B cell (primary cell): ENCODE results near the gene ACE. TPM values are rescaled to one million over a fixed set of nuclear protein-coding genes. Genes with fewer than 3 reads are reported as not detected.

Experiments
- ATAC-seq: fragments of 200-7000 bp; cut with Tn5 transposase; one replicate; pipeline ENCODE4 v1.10.0; 2021; ENCODE audit warnings: low read depth, mild to moderate bottlenecking, moderate number of reproducible peaks, moderate library complexity
- CTCF ChIA-PET: fragments of 350-600 bp; sonication (Branson Sonifier 250); formaldehyde crosslinking; loops from one replicate; lab custom pipeline; 2021; ENCODE audit warnings: antibody characterized with exemption, inconsistent platforms; lab: Charles Lee
- POLR2A ChIA-PET: fragments of 350-600 bp; sonication (Branson Sonifier 250); formaldehyde crosslinking; loops from one replicate; lab custom pipeline; 2021; ENCODE audit warnings: antibody characterized with exemption; lab: Charles Lee
- DNase-seq: peaks from one replicate; pipeline ENCODE4 v3.0.0; 2013
- H2AFZ ChIP-seq: 2 replicates; pipeline ENCODE4 v1.6.1; 2012; ENCODE audit warnings: mild to moderate bottlenecking, low read depth, low read length; ENCODE audit not compliant: insufficient read depth, poor library complexity, severe bottlenecking
- H3K27ac ChIP-seq, 2 donors: 1 replicate in 1 of 2; 2 replicates in 1 of 2; pipeline ENCODE4 v1.5.1; 2012 to 2013; ENCODE audit warnings: low read length in 2 of 2, mild to moderate bottlenecking in 2 of 2, moderate library complexity in 1 of 2
- H3K27me3 ChIP-seq, 4 experiments: fragments of 200-600 bp in 1 of 4; sonication (generic) in 1 of 4; replicated peaks in 1 of 4; 1 replicate in 2 of 4; 2 replicates in 2 of 4; pipeline versions ENCODE4 v1.6.1 to v1.7.0; 2013 to 2016; ENCODE audit warnings: low read length in 3 of 4, mild to moderate bottlenecking in 2 of 4, mixed read lengths in 1 of 4, moderate library complexity in 1 of 4; ENCODE audit not compliant: insufficient read depth in 4 of 4, control insufficient read depth in 3 of 4; ENCODE audit errors: control extremely low read depth in 1 of 4
- H3K36me3 ChIP-seq, 2 experiments: replicated peaks in 1 of 2; 1 replicate in 1 of 2; 2 replicates in 1 of 2; pipeline versions ENCODE4 v1.6.1 to v1.7.1; 2013; ENCODE audit warnings: low read length in 1 of 2; ENCODE audit not compliant: insufficient read depth in 2 of 2, control insufficient read depth in 1 of 2; ENCODE audit errors: control extremely low read depth in 1 of 2, extremely low read depth in 1 of 2
- H3K4me1 ChIP-seq, 2 donors: fragments of 200-600 bp in 1 of 2; sonication (generic) in 1 of 2; 1 replicate in 1 of 2; 2 replicates in 1 of 2; pipeline versions ENCODE4 v1.5.1 to v1.6.1; 2013 to 2017; ENCODE audit warnings: low read length in 2 of 2; ENCODE audit not compliant: control insufficient read depth in 2 of 2, insufficient read depth in 2 of 2
- H3K4me2 ChIP-seq: replicated peaks from 2 replicates; pipeline ENCODE3; 2012; ENCODE audit warnings: mild to moderate bottlenecking, low read depth, low read length; ENCODE audit not compliant: poor library complexity, severe bottlenecking
- H3K4me3 ChIP-seq, 5 experiments: fragments of 200-600 bp in 1 of 5; sonication (generic) in 1 of 5; 1 replicate in 3 of 5; 2 replicates in 2 of 5; pipeline versions ENCODE4 v1.5.1 to v1.7.0; 2011 to 2016; ENCODE audit warnings: low read length in 4 of 5, mild to moderate bottlenecking in 4 of 5, low read depth in 2 of 5, control low read depth in 1 of 5, moderate library complexity in 1 of 5; ENCODE audit not compliant: insufficient read depth in 1 of 5; ENCODE audit errors: control extremely low read depth in 1 of 5, extremely low read depth in 1 of 5
- H3K79me2 ChIP-seq: fragments of 200-600 bp; sonication (generic); one replicate; pipeline ENCODE4 v1.6.0; 2016; ENCODE audit warnings: low read length; ENCODE audit not compliant: control insufficient read depth, insufficient read depth
- H3K9ac ChIP-seq: fragments of 200-600 bp; sonication (generic); 2 replicates; pipeline ENCODE4 v1.6.1; 2017; ENCODE audit warnings: mild to moderate bottlenecking, low read length, moderate library complexity
- H3K9me3 ChIP-seq, 3 donors: one replicate each; pipeline versions ENCODE4 v1.6.1 to v1.7.1; 2013; ENCODE audit warnings: low read length in 2 of 3; ENCODE audit not compliant: control insufficient read depth in 2 of 3, insufficient read depth in 1 of 3; ENCODE audit errors: control extremely low read depth in 1 of 3
- H4K20me1 ChIP-seq: 2 replicates; pipeline ENCODE4 v1.6.0; 2012; ENCODE audit warnings: mild to moderate bottlenecking, low read length; ENCODE audit not compliant: insufficient read depth, control insufficient read depth, poor library complexity, severe bottlenecking
- H3K27ac Mint-ChIP-seq: one replicate; pipeline ENCODE4 v1.8.0; 2021; ENCODE audit warnings: mixed read lengths
- H3K27me3 Mint-ChIP-seq: one replicate; pipeline ENCODE4 v1.8.0; 2021; ENCODE audit warnings: mixed read lengths
- H3K4me1 Mint-ChIP-seq: one replicate; pipeline ENCODE4 v1.8.0; 2021; ENCODE audit warnings: mixed read lengths
- H3K4me3 Mint-ChIP-seq: one replicate; pipeline ENCODE4 v1.8.0; 2021; ENCODE audit warnings: mixed read lengths
- H3K9me3 Mint-ChIP-seq: one replicate; pipeline ENCODE4 v1.8.0; 2022; ENCODE audit warnings: mixed read lengths; ENCODE audit not compliant: insufficient read depth
- EZH2 ChIP-seq: IDR thresholded peaks from 2 replicates; pipeline ENCODE4 v1.6.1; 2012; ENCODE audit warnings: borderline replicate concordance, low read depth, mild to moderate bottlenecking, moderate library complexity, low read length; ENCODE audit not compliant: insufficient read depth, poor library complexity, severe bottlenecking
- WGBS: methylation state at CpG from one replicate; pipeline ENCODE4 v1.1.5; 2013; ENCODE audit warnings: missing lambda C conversion rate; ENCODE audit not compliant: insufficient coverage; 5-methylcytosine and 5-hydroxymethylcytosine counted together
- intact Hi-C: fragments of 100-400 bp; cut with micrococcal nuclease; formaldehyde crosslinking; loops from one replicate; pipeline ENCODE4 v1.10.0; 2022
- polyA plus RNA-seq: library from polyadenylated mRNA; depleted of rRNA; stranded (reverse); fragments of >200 nt; gene quantifications from 2 replicates; pipeline ENCODE4 v1.2.3, GENCODE V29; 2012
- total RNA-seq, 2 donors: library from RNA; stranded (reverse); fragments of 120-200 nt in 1 of 2; gene quantifications; 1 replicate in 1 of 2; 2 replicates in 1 of 2; pipeline versions ENCODE4 v1.2.3 to v1.2.4, GENCODE V29; 2013 to 2022
- TF ChIP-seq, protein P1 (sequence below): fragments of 200-600 bp; IDR thresholded peaks from one replicate; pipeline ENCODE4 v1.8.0; 2022; ENCODE audit warnings: antibody characterized with exemption, mild to moderate bottlenecking

ACE gene
- total and polyA plus RNA-seq, 2 donors (not counting 1 experiment from before 2014, with no cell fraction given): 0.67 to 2.6 TPM

DNA sequence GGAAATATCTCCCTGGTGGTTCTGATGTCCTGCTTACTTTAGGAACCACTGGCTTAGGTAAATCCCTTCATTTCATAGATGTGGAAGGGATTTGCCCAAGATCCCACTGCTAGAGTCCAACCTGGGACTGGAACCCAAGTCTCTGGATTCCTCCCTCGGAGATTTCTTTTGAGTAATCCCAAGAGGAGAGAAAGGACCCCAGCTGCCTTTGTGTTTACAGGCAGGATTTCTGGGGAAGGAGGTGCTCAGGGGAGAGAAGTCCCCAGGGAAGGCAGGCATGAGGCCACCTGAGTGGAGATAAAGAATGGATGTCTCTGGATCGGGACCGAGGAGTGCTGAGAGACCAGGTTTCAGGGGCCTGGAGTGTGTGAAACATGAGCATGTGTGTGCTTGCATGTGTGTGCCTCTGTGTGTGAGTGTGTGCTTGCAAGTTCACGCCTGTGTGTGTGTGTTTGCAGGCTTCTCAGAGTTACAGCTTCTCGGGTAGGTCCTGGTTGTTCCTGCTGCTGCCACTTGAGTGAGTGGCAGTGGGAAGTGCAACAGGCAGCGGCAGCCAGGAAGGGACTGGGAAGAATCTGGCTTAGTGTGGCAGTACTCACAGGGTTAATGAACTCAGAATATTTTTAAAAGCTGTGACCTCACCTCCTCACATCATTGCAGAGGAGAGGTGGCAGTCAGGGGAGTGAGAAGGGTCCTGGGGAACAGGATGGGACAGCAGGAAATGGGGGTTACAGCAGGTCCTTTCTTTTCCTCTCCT, 48.5 kb downstream of the ACE start:
- POLR2A ChIA-PET: no interaction called here
- no peak for DNase-seq
- Histone ChIP-seq H2AFZ (no peak overlapping the region), H3K27me3 (peaks cover 0 to 20% (median 12%) of the 10 kb centered on the region in 4 experiments), H3K27ac (no peak overlapping the region), H3K9me3 (peaks cover 0 to 19% (median 0%) of the 10 kb centered on the region in 3 donors), H3K36me3 (no peaks in the 10 kb centered on the region), H3K4me1 (peaks cover 3 to 4% of the 10 kb centered on the region in 2 donors), H4K20me1 (no peaks in the 10 kb centered on the region), H3K9ac (no peak overlapping the region), H3K4me2 (no peak overlapping the region), H3K79me2 (no peaks in the 10 kb centered on the region), H3K4me3 (no peak overlapping the region)
- Mint-ChIP-seq H3K27me3 (peaks cover 38% of the 10 kb centered on the region), H3K9me3 (no peaks in the 10 kb centered on the region), H3K27ac (no peak overlapping the region), H3K4me1 (peaks cover 5% of the 10 kb centered on the region), H3K4me3 (no peak overlapping the region)
- WGBS: 73% methylated on average over 6 of the region's 6 CpGs
- CTCF ChIA-PET: interaction anchor here (0.7 kb wide), 1 partner anchor 23 kb away, joined by 3 read pairs; no protein-coding TSS in a partner anchor
- intact Hi-C loops: no loop called here
- ATAC-seq: no peak
- TF ChIP-seq, protein P1, sequence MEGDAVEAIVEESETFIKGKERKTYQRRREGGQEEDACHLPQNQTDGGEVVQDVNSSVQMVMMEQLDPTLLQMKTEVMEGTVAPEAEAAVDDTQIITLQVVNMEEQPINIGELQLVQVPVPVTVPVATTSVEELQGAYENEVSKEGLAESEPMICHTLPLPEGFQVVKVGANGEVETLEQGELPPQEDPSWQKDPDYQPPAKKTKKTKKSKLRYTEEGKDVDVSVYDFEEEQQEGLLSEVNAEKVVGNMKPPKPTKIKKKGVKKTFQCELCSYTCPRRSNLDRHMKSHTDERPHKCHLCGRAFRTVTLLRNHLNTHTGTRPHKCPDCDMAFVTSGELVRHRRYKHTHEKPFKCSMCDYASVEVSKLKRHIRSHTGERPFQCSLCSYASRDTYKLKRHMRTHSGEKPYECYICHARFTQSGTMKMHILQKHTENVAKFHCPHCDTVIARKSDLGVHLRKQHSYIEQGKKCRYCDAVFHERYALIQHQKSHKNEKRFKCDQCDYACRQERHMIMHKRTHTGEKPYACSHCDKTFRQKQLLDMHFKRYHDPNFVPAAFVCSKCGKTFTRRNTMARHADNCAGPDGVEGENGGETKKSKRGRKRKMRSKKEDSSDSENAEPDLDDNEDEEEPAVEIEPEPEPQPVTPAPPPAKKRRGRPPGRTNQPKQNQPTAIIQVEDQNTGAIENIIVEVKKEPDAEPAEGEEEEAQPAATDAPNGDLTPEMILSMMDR: no peak
- no peak for TF ChIP-seq EZH2

DNA sequence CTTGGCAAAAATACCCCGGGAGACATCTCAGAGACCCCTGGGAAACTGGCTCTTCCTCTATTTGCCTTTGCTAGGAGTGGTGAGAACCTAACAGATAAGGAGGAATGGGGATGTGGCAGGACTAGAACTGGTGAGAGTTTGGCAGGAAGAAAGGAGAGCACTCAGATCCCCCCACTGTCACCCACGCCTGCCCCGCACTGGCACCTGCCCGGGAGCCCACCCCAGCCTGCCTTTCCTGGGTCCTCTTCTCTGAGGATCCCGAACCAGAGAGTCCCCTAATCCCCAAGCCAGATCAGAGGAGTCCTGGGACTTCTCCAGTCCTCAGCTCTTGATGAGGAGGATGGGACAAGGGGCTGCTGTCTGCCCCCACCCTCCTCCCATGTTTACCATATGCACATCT, 50.0 kb downstream of the ACE start:
- Mint-ChIP-seq H3K4me3 (no peak overlapping the region), H3K27ac (no peak overlapping the region), H3K4me1 (peaks cover 5% of the 10 kb centered on the region), H3K9me3 (no peaks in the 10 kb centered on the region), H3K27me3 (peaks cover 27% of the 10 kb centered on the region)
- no peak overlapping the region for H2AFZ ChIP-seq
- no peak overlapping the region for H3K9ac ChIP-seq
- WGBS: no CpG with 5 or more reads among the region's 5 CpGs
- no peaks in the 10 kb centered on the region for H3K36me3 ChIP-seq
- intact Hi-C loops: no loop called here
- DNase-seq: no peak
- H3K27ac ChIP-seq: no peak overlapping the region
- H3K79me2 ChIP-seq: no peaks in the 10 kb centered on the region
- peaks cover 0 to 13% (median 0%) of the 10 kb centered on the region in 3 donors for H3K9me3 ChIP-seq
- ChIA-PET CTCF (no interaction called here), POLR2A (no interaction called here)
- ATAC-seq: no peak
- H3K4me3 ChIP-seq: no peak overlapping the region
- H4K20me1 ChIP-seq: no peaks in the 10 kb centered on the region
- H3K27me3 ChIP-seq: peaks cover 0 to 20% (median 12%) of the 10 kb centered on the region in 4 experiments
- no peak overlapping the region for H3K4me2 ChIP-seq
- TF ChIP-seq EZH2: no peak
- TF ChIP-seq, protein P1: no peak
- H3K4me1 ChIP-seq: peaks cover 3 to 4% of the 10 kb centered on the region in 2 donors
